SIG-M5 treated with dmso at 0.1 percent for 504 hours (cell line): Measurements from ENCODE around the gene PCYT2.

Experiments
- DNase-seq: peaks from one replicate; lab custom pipeline; 2025; ENCODE audit not compliant: unreplicated experiment; lab: John Stamatoyannopoulos, UW

The PCYT2 gene

GRCh38 chr17:81902023-81902652 is 9.1 kb downstream of the PCYT2 start, which contains the start of gene NPB:
NPB (plus strand) TSS chr17:81902238; CDS start chr17:81902278, 40 bp downstream.
- DNase-seq, result no peak

DNA sequence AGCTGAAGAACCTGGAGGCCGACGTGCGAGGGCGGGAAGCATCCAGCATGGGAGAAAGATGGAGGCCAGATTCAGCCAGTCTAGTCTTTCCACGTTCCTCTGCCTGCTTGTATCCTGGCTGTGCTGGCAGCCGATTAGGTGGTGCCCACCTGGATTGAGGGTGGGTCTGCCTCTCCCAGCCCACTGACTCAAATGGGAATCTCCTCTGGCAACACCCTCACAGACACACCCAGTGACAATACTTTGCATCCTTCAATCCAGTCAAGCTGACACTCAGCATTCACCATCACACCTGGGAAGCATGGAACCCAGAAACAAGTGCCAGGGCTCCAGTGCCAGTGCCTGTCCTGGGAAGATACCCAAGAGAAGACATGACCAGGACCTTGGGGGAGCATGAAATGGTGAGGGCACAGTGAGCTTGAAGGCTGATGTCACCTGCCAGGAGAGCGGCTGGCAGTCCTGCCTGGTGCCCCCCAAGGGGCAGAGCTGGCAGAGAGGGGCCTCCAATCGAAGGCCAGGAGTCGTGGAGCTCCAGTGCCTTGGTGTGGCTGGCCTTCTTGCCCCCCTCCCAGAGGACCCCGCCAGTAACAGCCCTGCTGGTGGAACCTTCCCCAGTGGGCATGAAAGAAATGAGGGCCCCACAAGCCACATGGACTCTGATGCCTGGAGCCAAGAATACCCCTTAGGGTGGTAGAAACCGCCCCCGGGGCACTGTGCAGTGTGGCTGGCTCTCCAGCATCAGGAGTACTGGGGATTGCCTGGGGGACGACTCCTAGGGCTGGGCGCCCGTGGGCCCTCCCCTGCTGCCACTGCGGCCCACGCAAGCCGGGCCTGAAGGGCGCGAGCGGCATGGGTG is 9.8 kb downstream of the PCYT2 start:
- no peak for DNase-seq

DNA sequence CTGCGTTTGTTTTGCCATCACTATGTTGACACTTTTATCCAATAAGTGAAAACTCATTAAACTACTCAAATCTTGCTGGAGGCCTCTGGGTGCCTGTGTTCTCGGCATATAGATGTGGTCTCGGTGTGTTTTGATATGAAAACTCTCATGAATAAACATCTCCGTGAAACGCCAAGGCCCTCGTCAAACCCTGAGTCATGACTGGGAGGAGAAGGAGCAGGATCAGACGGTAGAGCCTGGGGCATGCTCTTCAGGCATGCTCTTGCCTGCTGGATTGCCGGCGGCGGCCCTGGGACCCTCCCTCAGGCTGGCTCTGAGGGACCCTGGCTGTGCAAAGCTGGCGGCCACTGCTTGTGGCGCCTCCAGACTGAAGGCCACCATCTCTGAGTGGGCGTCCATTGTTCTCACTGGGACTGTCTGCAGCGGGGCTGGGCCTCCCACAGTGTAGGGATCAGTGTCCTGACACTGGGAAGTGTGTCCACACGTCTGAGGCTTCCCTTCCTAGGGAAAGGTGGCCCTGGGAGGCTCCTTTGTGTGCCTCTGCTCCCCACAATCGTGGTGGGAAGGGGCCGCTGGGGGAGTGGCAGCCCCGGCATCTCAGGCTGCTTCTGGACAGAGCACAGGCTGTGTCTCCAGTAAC is 10.9 kb downstream of the PCYT2 start:
- DNase-seq, result no peak

DNA sequence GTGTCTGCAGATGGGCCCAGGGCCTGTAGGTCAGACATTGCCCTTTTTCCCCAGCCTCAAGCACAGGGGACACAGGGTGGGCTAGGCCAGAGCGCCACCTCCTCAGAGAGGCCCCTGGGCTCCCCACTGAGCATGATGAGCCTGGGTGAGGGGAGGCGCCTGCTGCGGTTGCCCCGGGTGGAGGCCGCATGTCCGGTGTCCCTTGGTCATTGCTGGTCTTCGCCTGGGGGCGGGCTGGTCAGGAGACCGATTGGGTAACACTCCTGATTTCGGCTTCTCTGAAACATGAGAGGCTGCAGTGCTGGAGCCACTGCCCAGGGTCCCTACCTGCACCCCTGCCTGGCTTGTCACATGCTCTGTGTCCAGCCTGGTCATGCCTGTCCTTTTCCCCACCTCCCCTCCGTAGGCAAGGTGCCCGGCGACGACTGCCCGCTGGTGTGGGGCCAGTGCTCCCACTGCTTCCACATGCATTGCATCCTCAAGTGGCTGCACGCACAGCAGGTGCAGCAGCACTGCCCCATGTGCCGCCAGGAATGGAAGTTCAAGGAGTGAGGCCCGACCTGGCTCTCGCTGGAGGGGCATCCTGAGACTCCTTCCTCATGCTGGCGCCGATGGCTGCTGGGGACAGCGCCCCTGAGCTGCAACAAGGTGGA is 11.6 kb downstream of the PCYT2 start:
- DNase-seq, result no peak

GRCh38 chr17:81898885-81899284 is 12.3 kb downstream of the PCYT2 start:
- no peak for DNase-seq

DNA sequence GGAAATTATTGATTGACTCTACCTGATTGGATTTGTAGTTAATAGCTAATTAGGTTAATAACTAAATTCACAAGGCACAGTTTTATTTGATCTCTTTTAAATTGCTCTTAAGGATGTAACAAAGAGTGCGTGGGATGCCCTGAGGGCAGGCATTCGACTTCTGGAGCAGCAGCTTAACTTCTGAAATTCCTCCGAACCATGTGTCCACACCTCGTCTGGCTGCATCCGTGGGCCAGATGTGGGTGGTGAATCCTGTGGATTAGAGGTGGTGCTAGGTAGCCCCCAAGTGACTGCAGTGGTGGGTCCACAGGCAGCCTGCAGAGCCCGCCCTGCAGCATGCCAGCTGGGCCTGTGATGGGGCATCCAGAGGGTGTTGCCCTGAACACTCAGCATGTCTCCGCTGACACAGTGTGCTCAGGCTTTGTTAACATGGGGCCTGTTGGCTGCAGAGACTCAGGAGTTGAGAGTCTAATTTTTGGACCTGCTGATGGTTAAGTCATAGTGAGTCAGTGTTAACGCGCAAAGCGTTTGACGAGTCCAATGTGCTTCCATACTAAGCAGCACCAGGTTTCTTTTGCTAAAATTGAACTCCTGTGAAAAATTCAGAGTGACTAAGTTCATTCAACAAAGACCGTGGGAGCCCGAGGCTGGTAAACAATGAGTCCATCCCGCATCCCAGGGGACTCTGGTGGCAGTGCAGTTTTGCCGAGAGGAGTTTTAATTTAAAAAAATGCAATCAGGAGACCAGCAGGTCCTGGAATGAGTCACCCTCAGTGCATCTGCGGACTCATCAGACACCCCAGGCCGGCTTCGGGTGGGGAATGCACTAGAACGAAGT is 13.0 kb downstream of the PCYT2 start:
- no peak for DNase-seq

DNA sequence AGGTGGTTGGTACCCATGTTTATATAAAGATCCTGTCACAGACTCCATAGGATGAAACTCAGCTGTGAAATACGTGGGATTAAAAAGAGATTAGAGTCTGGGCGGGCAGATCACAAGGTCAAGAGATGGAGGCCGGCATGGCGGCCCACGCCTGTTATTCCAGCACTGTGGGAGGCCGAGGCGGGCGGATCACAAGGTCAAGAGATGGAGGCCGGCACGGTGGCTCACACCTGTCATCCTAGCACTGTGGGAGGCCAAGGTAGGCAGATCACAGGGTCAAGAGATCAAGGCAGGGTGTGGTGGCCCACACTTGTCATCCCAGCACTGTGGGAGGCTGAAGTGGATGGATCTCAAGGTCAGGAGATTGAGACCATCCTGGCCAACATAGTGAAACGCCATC is 15.8 kb downstream of the PCYT2 start:
- no peak for DNase-seq

GRCh38 chr17:81891303-81891552 is 20.0 kb downstream of the PCYT2 start:
- no peak for DNase-seq

GRCh38 chr17:81890447-81891302 is 20.5 kb downstream of the PCYT2 start:
- DNase-seq, result no peak

DNA sequence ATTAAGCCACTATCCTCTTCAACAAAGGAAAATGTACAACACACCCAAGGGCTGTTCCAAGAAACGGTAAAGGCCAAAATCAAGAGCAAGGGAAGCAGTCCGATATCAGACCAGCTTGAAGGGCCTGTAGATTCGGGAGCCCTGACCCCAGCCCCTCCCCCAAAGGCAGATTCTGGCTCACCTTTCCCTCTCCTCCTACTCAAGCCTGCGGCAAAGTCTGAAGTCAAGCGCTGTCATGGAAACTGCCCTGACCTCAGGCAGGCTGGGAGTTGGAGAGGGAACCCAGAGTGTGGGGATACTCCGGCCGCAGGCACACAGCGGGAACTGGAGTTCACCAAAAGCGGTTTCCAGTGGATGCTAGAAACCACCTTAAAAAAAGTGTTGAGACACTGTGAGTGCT is 21.6 kb downstream of the PCYT2 start:
- DNase-seq, result no peak

GRCh38 chr17:81888988-81889595 is 22.1 kb downstream of the PCYT2 start:
- DNase-seq, result no peak

- DNase-seq, result no peak
Measured at GRCh38 chr17:81888105-81888987, 22.9 kb downstream of the PCYT2 start.

DNA sequence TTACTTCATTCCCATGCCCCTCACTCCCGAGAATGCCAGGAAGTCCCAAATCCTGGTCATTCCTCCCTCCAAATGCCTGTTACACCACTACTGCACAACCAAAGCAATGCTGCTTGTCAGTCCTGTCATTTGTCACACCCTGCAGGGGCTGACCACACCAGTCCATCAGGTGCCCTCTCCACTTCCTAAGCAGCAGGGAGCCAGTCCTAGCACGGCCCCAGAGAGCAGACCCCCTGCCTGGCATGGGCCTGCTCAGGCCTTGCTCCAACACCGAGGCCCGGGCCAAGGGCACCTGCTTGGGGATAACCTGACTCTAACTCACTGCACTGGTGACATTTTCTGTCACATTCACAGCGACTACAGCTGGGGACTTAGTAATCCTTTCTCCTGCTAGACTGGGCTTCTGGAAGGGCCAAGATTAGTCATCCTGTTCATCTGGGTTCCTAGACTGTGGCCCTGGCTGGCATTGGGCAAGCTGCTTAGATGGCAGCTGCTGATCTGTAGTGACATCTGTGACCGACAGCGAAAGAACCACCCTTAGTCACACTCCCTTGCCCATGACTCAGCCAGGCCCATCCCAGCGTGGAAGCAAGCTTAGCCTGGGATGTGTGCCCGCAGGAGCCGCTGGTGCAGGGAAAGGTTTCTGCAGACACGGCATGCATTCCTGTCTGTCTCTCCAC is 25.2 kb downstream of the PCYT2 start:
- peak; percentile 51 for DNase-seq

- DNase-seq, result no peak
Measured at GRCh38 chr17:81885454-81885853, 25.7 kb downstream of the PCYT2 start.

DNA sequence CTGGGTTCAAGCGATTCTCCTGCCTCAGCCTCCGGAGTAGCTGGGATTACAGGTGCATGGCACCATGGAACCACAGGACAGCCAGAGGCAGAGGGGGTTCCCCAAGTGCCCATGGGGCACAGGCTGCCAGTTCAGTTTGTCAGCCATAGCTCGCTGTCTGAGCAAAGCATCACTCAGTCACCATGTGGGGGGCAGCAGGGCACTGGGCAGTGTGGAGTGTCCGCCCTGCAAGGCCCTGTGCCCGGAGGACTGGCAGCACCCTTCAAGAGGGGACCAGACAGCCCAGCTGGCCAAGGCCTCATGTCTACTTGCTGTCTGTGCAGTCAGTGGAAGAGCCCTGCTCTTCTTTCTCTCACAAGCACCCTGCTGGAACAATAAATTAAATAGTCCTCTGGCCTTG is 26.2 kb downstream of the PCYT2 start:
- no peak for DNase-seq

- no peak for DNase-seq
Measured at GRCh38 chr17:81884520-81884919, 26.7 kb downstream of the PCYT2 start.

- no peak for DNase-seq
Measured at GRCh38 chr17:81879121-81879520, 32.1 kb downstream of the PCYT2 start.

GRCh38 chr17:81878294-81878693 is 32.9 kb downstream of the PCYT2 start:
- DNase-seq, result no peak
